Osteocyte (in vitro differentiated cells): ENCODE data around the gene AGXT. TPM values are rescaled to one million over a fixed set of nuclear protein-coding genes. Genes with fewer than 3 reads are reported as not detected.

ENCODE experiments used
- DNase-seq: peaks from one replicate; pipeline ENCODE4 v3.0.0; 2021; ENCODE audit warnings: mixed read lengths; ENCODE audit not compliant: unreplicated experiment; ENCODE audit errors: extremely low spot score
- H3K27ac Mint-ChIP-seq: one replicate; pipeline ENCODE4 v1.8.0; 2021; ENCODE audit warnings: mild to moderate bottlenecking, mixed read lengths; ENCODE audit not compliant: unreplicated experiment
- H3K27me3 Mint-ChIP-seq: one replicate; pipeline ENCODE4 v1.8.0; 2021; ENCODE audit warnings: mixed read lengths; ENCODE audit not compliant: unreplicated experiment
- H3K36me3 Mint-ChIP-seq: one replicate; pipeline ENCODE4 v1.8.0; 2021; ENCODE audit warnings: mixed read lengths; ENCODE audit not compliant: unreplicated experiment
- H3K4me1 Mint-ChIP-seq: one replicate; pipeline ENCODE4 v1.8.0; 2021; ENCODE audit warnings: mixed read lengths; ENCODE audit not compliant: unreplicated experiment
- H3K4me3 Mint-ChIP-seq: one replicate; pipeline ENCODE4 v1.8.0; 2021; ENCODE audit warnings: mild to moderate bottlenecking, moderate library complexity, mixed read lengths; ENCODE audit not compliant: unreplicated experiment
- H3K9me3 Mint-ChIP-seq: one replicate; pipeline ENCODE4 v1.8.0; 2021; ENCODE audit warnings: mixed read lengths; ENCODE audit not compliant: unreplicated experiment
- CTCF ChIP-seq: fragments of 200-600 bp; sonication (generic); IDR thresholded peaks from 2 replicates; pipeline ENCODE4 v1.5.0; 2021; ENCODE audit warnings: antibody characterized with exemption, mild to moderate bottlenecking, moderate library complexity
- total RNA-seq: library from RNA; stranded (reverse); gene quantifications from 2 replicates; pipeline ENCODE4 v1.2.1, GENCODE V29; 2021

The AGXT gene
- total RNA-seq, 1 donor from 2014 or later, result not detected

GRCh38 chr2:240917009-240917683, 48.5 kb downstream of the AGXT start:
- TF ChIP-seq CTCF, result no peak
- Mint-ChIP-seq H3K27ac (no peak overlapping the region), H3K36me3 (no peaks in the 10 kb centered on the region), H3K4me1 (peaks cover 9% of the 10 kb centered on the region), H3K4me3 (no peak overlapping the region), H3K9me3 (no peaks in the 10 kb centered on the region), H3K27me3 (peaks cover 2% of the 10 kb centered on the region)
- no peak for DNase-seq

- DNase-seq, result no peak
- no peak overlapping the region for H3K27ac Mint-ChIP-seq
- no peak overlapping the region for H3K4me3 Mint-ChIP-seq
- no peaks in the 10 kb centered on the region for H3K27me3 Mint-ChIP-seq
- TF ChIP-seq CTCF, result no peak
- H3K9me3 Mint-ChIP-seq, result no peaks in the 10 kb centered on the region
- peaks cover 9% of the 10 kb centered on the region for H3K4me1 Mint-ChIP-seq
- no peaks in the 10 kb centered on the region for H3K36me3 Mint-ChIP-seq
Measured at GRCh38 chr2:240917684-240918257, 49.1 kb downstream of the AGXT start.

GRCh38 chr2:240918258-240919091, 49.9 kb downstream of the AGXT start:
- no peaks in the 10 kb centered on the region for H3K27me3 Mint-ChIP-seq
- H3K9me3 Mint-ChIP-seq, result no peaks in the 10 kb centered on the region
- H3K36me3 Mint-ChIP-seq, result no peaks in the 10 kb centered on the region
- H3K4me1 Mint-ChIP-seq, result peaks cover 7% of the 10 kb centered on the region
- H3K4me3 Mint-ChIP-seq, result no peak overlapping the region
- no peak for DNase-seq
- TF ChIP-seq CTCF, result no peak
- H3K27ac Mint-ChIP-seq, result no peak overlapping the region

GRCh38 chr2:240919161-240919781, 50.6 kb downstream of the AGXT start:
- H3K4me1 Mint-ChIP-seq, result peaks cover 5% of the 10 kb centered on the region
- no peak overlapping the region for H3K27ac Mint-ChIP-seq
- TF ChIP-seq CTCF, result no peak
- H3K36me3 Mint-ChIP-seq, result no peaks in the 10 kb centered on the region
- H3K9me3 Mint-ChIP-seq, result no peaks in the 10 kb centered on the region
- no peaks in the 10 kb centered on the region for H3K27me3 Mint-ChIP-seq
- no peak overlapping the region for H3K4me3 Mint-ChIP-seq
- DNase-seq, result peak; percentile 77
